Fibroblast of lung (primary cell): ENCODE measurements around the gene CCNT2. TPM values are rescaled to one million over a fixed set of nuclear protein-coding genes. Genes with fewer than 3 reads are reported as not detected.

Experiments
- DNase-seq, 2 donors: peaks; one replicate each; pipeline versions ENCODE4 v3.0.0 to v3.0.0-alpha.2; 2010; ENCODE audit warnings: low read depth in 2 of 2
- H2AFZ ChIP-seq: 2 replicates; pipeline ENCODE4 v1.5.1; 2012; ENCODE audit warnings: low read length, control low read depth, inconsistent platforms
- H3K27ac ChIP-seq: 2 replicates; pipeline ENCODE4 v1.5.1; 2011; ENCODE audit warnings: low read length, control low read depth; ENCODE audit not compliant: insufficient read depth
- H3K27me3 ChIP-seq: 2 replicates; pipeline ENCODE4 v1.5.1; 2011; ENCODE audit warnings: mild to moderate bottlenecking, low read length; ENCODE audit not compliant: control insufficient read depth, insufficient read depth
- H3K36me3 ChIP-seq: 2 replicates; pipeline ENCODE4 v1.5.1; 2011; ENCODE audit warnings: low read length; ENCODE audit not compliant: control insufficient read depth, insufficient read depth
- H3K4me1 ChIP-seq: 2 replicates; pipeline ENCODE4 v1.5.1; 2011; ENCODE audit warnings: low read length; ENCODE audit not compliant: control insufficient read depth, insufficient read depth; ENCODE audit errors: extremely low read depth
- H3K4me2 ChIP-seq: 2 replicates; pipeline ENCODE4 v1.5.1; 2011; ENCODE audit warnings: low read length, control low read depth; ENCODE audit not compliant: insufficient read depth; ENCODE audit errors: extremely low read depth
- H3K4me3 ChIP-seq, 4 experiments: fragments of 200-600 bp in 1 of 4; sonication (generic) in 1 of 4; replicated peaks in 1 of 4; 2 replicates each; pipeline ENCODE4 v1.5.1; 2011 to 2016; ENCODE audit warnings: low read length in 4 of 4, low read depth in 3 of 4, mild to moderate bottlenecking in 3 of 4, control low read depth in 2 of 4, inconsistent platforms in 1 of 4, mixed read lengths in 1 of 4; ENCODE audit not compliant: insufficient read depth in 1 of 4; ENCODE audit errors: control extremely low read depth in 1 of 4
- H3K79me2 ChIP-seq: 2 replicates; pipeline ENCODE4 v1.5.1; 2012; ENCODE audit warnings: mild to moderate bottlenecking, low read length, inconsistent platforms; ENCODE audit not compliant: control insufficient read depth, insufficient read depth
- H3K9ac ChIP-seq: 2 replicates; pipeline ENCODE4 v1.5.1; 2011; ENCODE audit warnings: mild to moderate bottlenecking, low read length, control low read depth; ENCODE audit not compliant: insufficient read depth
- H3K9me3 ChIP-seq: 2 replicates; pipeline ENCODE4 v1.5.1; 2012; ENCODE audit warnings: low read depth, low read length; ENCODE audit not compliant: control insufficient read depth, insufficient read depth
- H4K20me1 ChIP-seq: 2 replicates; pipeline ENCODE4 v1.5.1; 2011; ENCODE audit warnings: low read length; ENCODE audit not compliant: control insufficient read depth, insufficient read depth; ENCODE audit errors: extremely low read depth
- EZH2 ChIP-seq: IDR thresholded peaks from 2 replicates; pipeline ENCODE4 v1.5.1; 2012; ENCODE audit warnings: low read length, control low read depth, mild to moderate bottlenecking; ENCODE audit errors: missing control alignments
- polyA plus RNA-seq, 2 donors: library from polyadenylated mRNA; depleted of rRNA in 1 of 2; stranded (reverse) in 1 of 2; unstranded in 1 of 2; fragments of >200 nt; gene quantifications; 2 replicates each; pipeline ENCODE4 v1.2.1, GENCODE V29; 2011 to 2012; ENCODE audit warnings: missing spikeins in 1 of 2
- total RNA-seq: library from RNA; depleted of rRNA; stranded (reverse); fragments of >200 nt; gene quantifications from 2 replicates; pipeline ENCODE4 v1.2.1, GENCODE V29; 2014
- TF ChIP-seq, protein P1 (sequence below), 2 donors: IDR thresholded peaks in 1 of 2; conservative IDR thresholded peaks in 1 of 2; 1 replicate in 1 of 2; 2 replicates in 1 of 2; pipeline ENCODE4 v1.5.1; 2011 to 2012; ENCODE audit warnings: low read length in 2 of 2, control low read depth in 1 of 2, inconsistent platforms in 1 of 2, low read depth in 1 of 2, mild to moderate bottlenecking in 1 of 2

The CCNT2 gene
- total and polyA plus RNA-seq, 2 donors (not counting 1 experiment from before 2014, with no cell fraction given), result 10.5 to 30.1 TPM

DNA sequence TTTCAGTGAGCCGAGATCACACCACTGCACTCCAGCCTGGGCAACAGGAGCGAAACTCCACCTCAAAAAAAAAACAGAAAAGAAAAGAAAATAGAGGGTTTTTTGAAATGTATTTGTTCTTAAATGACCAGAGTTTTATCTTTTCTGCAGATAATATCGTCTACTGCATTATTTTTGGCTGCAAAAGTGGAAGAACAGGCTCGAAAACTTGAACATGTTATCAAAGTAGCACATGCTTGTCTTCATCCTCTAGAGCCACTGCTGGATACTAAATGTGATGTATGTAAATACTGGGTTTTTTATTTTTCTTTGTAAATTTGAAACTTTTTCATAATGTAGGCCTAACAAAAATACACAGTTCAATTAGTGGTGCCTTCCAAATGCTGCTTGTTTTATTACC lies 18.1 kb downstream of the CCNT2 start:
- H4K20me1 ChIP-seq, result no peaks in the 10 kb centered on the region
- TF ChIP-seq EZH2, result no peak
- TF ChIP-seq, protein P1, sequence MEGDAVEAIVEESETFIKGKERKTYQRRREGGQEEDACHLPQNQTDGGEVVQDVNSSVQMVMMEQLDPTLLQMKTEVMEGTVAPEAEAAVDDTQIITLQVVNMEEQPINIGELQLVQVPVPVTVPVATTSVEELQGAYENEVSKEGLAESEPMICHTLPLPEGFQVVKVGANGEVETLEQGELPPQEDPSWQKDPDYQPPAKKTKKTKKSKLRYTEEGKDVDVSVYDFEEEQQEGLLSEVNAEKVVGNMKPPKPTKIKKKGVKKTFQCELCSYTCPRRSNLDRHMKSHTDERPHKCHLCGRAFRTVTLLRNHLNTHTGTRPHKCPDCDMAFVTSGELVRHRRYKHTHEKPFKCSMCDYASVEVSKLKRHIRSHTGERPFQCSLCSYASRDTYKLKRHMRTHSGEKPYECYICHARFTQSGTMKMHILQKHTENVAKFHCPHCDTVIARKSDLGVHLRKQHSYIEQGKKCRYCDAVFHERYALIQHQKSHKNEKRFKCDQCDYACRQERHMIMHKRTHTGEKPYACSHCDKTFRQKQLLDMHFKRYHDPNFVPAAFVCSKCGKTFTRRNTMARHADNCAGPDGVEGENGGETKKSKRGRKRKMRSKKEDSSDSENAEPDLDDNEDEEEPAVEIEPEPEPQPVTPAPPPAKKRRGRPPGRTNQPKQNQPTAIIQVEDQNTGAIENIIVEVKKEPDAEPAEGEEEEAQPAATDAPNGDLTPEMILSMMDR (conservative IDR thresholded peaks at IDR 0.05 in 1 of 2, IDR thresholded peaks at IDR 0.05 in 1 of 2; ENCODE audit: low read depth in 1 of 2, low read length in 2 of 2), result no peak
- DNase-seq, result no peak
- H3K9ac ChIP-seq, result no peak overlapping the region
- no peak overlapping the region for H2AFZ ChIP-seq
- H3K36me3 ChIP-seq, result peaks cover 4% of the 10 kb centered on the region
- H3K27ac ChIP-seq, result no peak overlapping the region
- H3K79me2 ChIP-seq, result peaks cover 54% of the 10 kb centered on the region
- H3K9me3 ChIP-seq, result no peaks in the 10 kb centered on the region
- H3K4me1 ChIP-seq, result peaks cover 4% of the 10 kb centered on the region
- H3K27me3 ChIP-seq, result no peaks in the 10 kb centered on the region
- no peak overlapping the region for H3K4me3 ChIP-seq
- H3K4me2 ChIP-seq, result no peak overlapping the region

DNA sequence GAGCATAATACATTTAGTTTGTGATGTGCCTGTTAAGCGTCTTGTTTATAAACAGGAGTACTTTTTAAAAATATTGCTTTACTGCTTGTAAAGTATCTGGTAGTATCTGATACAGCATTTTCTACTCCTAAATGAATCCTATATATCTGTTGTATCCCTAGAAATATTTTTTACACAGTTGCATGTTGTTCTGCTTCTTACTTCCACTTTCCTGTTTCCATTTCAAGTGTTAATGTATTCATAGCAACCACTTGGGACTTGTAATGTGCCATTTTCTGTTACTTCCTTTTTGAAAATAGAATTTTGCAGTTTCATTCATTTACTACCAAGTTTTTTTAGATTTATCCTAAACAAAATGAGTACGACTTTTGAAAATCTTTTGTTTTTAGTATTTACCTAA lies 24.9 kb downstream of the CCNT2 start:
- Histone ChIP-seq H2AFZ (no peak overlapping the region), H3K27ac (no peak overlapping the region), H3K4me3 (no peak overlapping the region), H3K36me3 (peaks cover 4% of the 10 kb centered on the region), H3K9me3 (no peaks in the 10 kb centered on the region), H3K27me3 (no peaks in the 10 kb centered on the region), H3K4me1 (no peaks in the 10 kb centered on the region), H3K9ac (no peak overlapping the region), H4K20me1 (no peaks in the 10 kb centered on the region), H3K79me2 (peaks cover 3% of the 10 kb centered on the region), H3K4me2 (no peak overlapping the region)
- DNase-seq, result no peak
- no peak for TF ChIP-seq EZH2

DNA sequence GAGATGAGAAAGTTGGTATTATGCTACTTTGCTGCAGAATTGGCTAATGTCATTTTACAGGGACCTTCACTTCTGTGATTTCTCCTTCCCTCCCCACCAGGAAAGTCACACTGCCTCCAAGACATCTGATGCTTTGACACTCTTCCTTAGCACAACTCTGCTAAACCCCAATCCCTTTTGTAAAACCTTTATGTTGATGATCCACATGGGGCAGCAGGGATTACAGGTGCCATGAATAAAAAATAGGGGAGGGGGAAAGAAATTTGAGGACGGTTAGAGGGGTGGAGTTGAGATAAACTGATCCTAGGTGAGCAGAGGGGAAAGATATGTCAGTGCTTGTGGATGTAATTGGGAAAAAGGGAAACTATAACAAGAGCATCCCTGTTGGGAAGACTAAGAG lies 26.4 kb downstream of the CCNT2 start:
- H3K9ac ChIP-seq, result no peak overlapping the region
- H3K4me3 ChIP-seq, result no peak overlapping the region
- H3K9me3 ChIP-seq, result no peaks in the 10 kb centered on the region
- no peaks in the 10 kb centered on the region for H4K20me1 ChIP-seq
- no peak overlapping the region for H3K4me2 ChIP-seq
- no peak overlapping the region for H3K27ac ChIP-seq
- peaks cover 4% of the 10 kb centered on the region for H3K36me3 ChIP-seq
- no peaks in the 10 kb centered on the region for H3K4me1 ChIP-seq
- H2AFZ ChIP-seq, result no peak overlapping the region
- H3K27me3 ChIP-seq, result no peaks in the 10 kb centered on the region
- peaks cover 3% of the 10 kb centered on the region for H3K79me2 ChIP-seq
- TF ChIP-seq, protein P1 (conservative IDR thresholded peaks at IDR 0.05 in 1 of 2, IDR thresholded peaks at IDR 0.05 in 1 of 2; ENCODE audit: low read depth in 1 of 2, low read length in 2 of 2), result no peak
- no peak for TF ChIP-seq EZH2
- no peak for DNase-seq
